Skeletal muscle satellite cell (primary cell): ENCODE data around the gene SEZ6L.

Experiments used
- H3K27me3 ChIP-seq: 2 replicates; pipeline ENCODE4 v1.7.0; 2013; ENCODE audit warnings: low read length; ENCODE audit not compliant: control insufficient read depth, insufficient read depth
- H3K36me3 ChIP-seq: 2 replicates; pipeline ENCODE4 v1.7.0; 2013; ENCODE audit warnings: mild to moderate bottlenecking, control low read depth, low read length; ENCODE audit not compliant: insufficient read depth
- H3K4me1 ChIP-seq: 2 replicates; pipeline ENCODE4 v1.7.0; 2013; ENCODE audit warnings: low read length; ENCODE audit not compliant: control insufficient read depth, insufficient read depth
- H3K4me2 ChIP-seq: 2 replicates; pipeline ENCODE4 v1.7.0; 2013; ENCODE audit warnings: mild to moderate bottlenecking, low read length
- H3K4me3 ChIP-seq: 2 replicates; pipeline ENCODE4 v1.7.0; 2013; ENCODE audit warnings: low read length
- H3K9ac ChIP-seq: 2 replicates; pipeline ENCODE4 v1.7.0; 2013; ENCODE audit warnings: mild to moderate bottlenecking, low read depth, low read length, moderate library complexity
- H3K9me3 ChIP-seq: replicated peaks from 2 replicates; pipeline ENCODE4 v1.7.0; 2013; ENCODE audit warnings: mild to moderate bottlenecking, control low read depth, low read length

Gene SEZ6L

DNA sequence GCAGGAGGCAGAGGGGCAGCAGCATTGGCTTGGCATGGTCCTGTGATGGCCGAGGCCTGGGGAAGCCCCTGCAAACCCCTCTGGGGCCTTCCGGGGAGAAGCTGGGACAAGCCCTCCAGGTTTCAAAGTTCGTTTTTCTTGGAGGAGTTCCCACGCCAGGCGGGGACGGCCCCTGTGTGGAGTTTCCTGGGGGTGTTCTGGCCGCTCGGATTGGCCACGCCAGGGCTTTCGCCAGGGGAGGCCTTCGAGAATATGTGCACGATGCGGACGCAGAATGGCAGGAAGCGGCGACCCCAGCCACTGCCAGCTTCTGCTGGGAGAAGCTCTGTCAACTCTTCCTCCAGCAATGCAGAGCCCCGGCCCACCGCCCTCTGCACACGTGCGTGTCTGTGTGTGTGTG lies 157.5 kb downstream of the SEZ6L start:
- H3K4me2 ChIP-seq = no peak overlapping the region
- H3K36me3 ChIP-seq = no peaks in the 10 kb centered on the region
- H3K9ac ChIP-seq = no peak overlapping the region
- H3K4me1 ChIP-seq = peaks cover 18% of the 10 kb centered on the region
- no peak overlapping the region for H3K4me3 ChIP-seq
- H3K9me3 ChIP-seq = no peaks in the 10 kb centered on the region
- H3K27me3 ChIP-seq = peaks cover 35% of the 10 kb centered on the region

DNA sequence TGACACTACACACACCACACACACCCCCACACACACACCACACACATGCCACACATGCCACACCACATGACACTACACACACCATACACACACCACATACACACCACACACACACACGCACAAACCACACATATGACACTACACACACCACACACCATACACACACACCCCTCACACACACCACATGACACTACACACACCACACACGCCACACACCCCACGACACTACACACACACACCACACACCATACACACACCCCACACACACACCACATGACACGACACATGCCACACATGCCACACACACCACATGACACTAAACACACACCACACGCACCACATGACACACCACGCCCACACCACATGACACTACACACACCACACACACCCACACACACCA lies 158.0 kb downstream of the SEZ6L start:
- H3K27me3 ChIP-seq = peaks cover 35% of the 10 kb centered on the region
- no peaks in the 10 kb centered on the region for H3K36me3 ChIP-seq
- no peak overlapping the region for H3K9ac ChIP-seq

GRCh38 chr22:26328221-26328620 lies 159.0 kb downstream of the SEZ6L start:
- Histone ChIP-seq H3K4me3 (no peak overlapping the region), H3K9me3 (no peaks in the 10 kb centered on the region), H3K27me3 (peaks cover 41% of the 10 kb centered on the region), H3K4me1 (peaks cover 5% of the 10 kb centered on the region), H3K9ac (no peak overlapping the region), H3K4me2 (no peak overlapping the region), H3K36me3 (no peaks in the 10 kb centered on the region)

More for the DNA sequence above, 158.0 kb downstream of the SEZ6L start:
- H3K9me3 ChIP-seq = no peaks in the 10 kb centered on the region
- peaks cover 13% of the 10 kb centered on the region for H3K4me1 ChIP-seq
- no peak overlapping the region for H3K4me3 ChIP-seq
- H3K4me2 ChIP-seq = no peak overlapping the region

DNA sequence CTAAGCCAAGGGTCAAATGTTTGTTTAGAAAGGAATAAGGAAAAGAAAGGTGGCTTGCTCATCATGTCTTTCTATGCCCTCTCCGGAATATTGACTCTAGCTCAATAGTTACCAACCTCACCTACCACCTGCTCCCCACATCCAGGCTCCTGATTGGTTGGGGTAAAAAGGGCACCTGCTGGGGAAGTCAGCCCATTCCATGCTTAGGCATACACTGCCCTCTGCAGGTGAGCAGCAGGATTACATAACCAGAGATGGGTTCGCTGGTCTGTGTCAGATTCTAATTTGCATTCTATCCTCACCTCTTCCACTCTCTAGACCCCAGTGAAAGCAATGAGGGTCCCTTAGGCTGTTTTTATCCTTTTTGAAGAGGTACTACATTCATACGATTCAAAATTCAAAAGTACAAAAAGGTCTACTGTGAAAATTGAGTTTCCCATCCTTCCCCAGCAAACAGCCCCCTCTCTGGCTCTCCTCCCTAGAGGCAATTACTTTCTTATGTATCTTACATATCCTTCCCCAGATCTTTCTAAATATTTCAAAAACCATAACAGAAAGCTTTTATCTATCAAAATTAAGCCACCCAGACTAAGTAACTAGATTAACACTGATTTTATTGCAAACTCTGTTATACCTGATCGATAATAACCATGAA lies 161.8 kb downstream of the SEZ6L start:
- Histone ChIP-seq H3K27me3 (peaks cover 59% of the 10 kb centered on the region), H3K4me2 (no peak overlapping the region), H3K4me3 (no peak overlapping the region), H3K36me3 (no peaks in the 10 kb centered on the region), H3K9ac (no peak overlapping the region), H3K9me3 (no peaks in the 10 kb centered on the region), H3K4me1 (no peaks in the 10 kb centered on the region)

GRCh38 chr22:26333088-26333800 lies 164.0 kb downstream of the SEZ6L start:
- H3K27me3 ChIP-seq = peaks cover 70% of the 10 kb centered on the region
- no peaks in the 10 kb centered on the region for H3K4me1 ChIP-seq
- no peak overlapping the region for H3K4me3 ChIP-seq
- H3K9ac ChIP-seq = no peak overlapping the region
- H3K4me2 ChIP-seq = no peak overlapping the region
- no peaks in the 10 kb centered on the region for H3K9me3 ChIP-seq
- H3K36me3 ChIP-seq = no peaks in the 10 kb centered on the region

- H3K9ac ChIP-seq = no peak overlapping the region
- H3K4me2 ChIP-seq = no peak overlapping the region
- no peaks in the 10 kb centered on the region for H3K36me3 ChIP-seq
- peaks cover 65% of the 10 kb centered on the region for H3K27me3 ChIP-seq
- no peaks in the 10 kb centered on the region for H3K4me1 ChIP-seq
- H3K9me3 ChIP-seq = no peaks in the 10 kb centered on the region
- no peak overlapping the region for H3K4me3 ChIP-seq
These were observed 165.0 kb downstream of the SEZ6L start for GRCh38 chr22:26334232-26334631.

- H3K9ac ChIP-seq = no peak overlapping the region
- no peaks in the 10 kb centered on the region for H3K4me1 ChIP-seq
- no peaks in the 10 kb centered on the region for H3K9me3 ChIP-seq
- H3K4me3 ChIP-seq = no peak overlapping the region
- H3K36me3 ChIP-seq = no peaks in the 10 kb centered on the region
- no peak overlapping the region for H3K4me2 ChIP-seq
- H3K27me3 ChIP-seq = peaks cover 82% of the 10 kb centered on the region
These were observed 167.5 kb downstream of the SEZ6L start for GRCh38 chr22:26336773-26337172.

DNA sequence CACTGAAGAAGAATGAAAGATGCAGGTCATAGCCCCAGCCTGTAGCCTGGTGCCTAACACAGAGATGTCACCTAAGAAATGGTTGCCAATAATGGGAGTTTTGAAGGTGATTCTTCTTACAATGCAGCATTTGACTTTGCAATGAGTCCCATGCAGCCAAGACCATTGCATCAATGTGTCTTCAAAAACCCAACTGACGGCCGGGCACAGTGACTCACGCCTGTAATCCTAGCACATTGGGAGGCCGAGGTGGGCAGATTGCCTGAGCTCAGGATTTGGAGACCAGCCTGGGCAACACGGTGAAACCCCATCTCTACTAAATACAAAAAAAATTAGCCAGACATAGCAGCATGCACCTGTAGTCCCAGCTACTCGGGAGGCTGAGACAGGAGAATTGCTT lies 170.5 kb downstream of the SEZ6L start:
- no peak overlapping the region for H3K9ac ChIP-seq
- H3K4me1 ChIP-seq = no peaks in the 10 kb centered on the region
- no peaks in the 10 kb centered on the region for H3K36me3 ChIP-seq
- H3K27me3 ChIP-seq = peaks cover 82% of the 10 kb centered on the region
- H3K4me3 ChIP-seq = no peak overlapping the region
- no peak overlapping the region for H3K4me2 ChIP-seq
- no peaks in the 10 kb centered on the region for H3K9me3 ChIP-seq

DNA sequence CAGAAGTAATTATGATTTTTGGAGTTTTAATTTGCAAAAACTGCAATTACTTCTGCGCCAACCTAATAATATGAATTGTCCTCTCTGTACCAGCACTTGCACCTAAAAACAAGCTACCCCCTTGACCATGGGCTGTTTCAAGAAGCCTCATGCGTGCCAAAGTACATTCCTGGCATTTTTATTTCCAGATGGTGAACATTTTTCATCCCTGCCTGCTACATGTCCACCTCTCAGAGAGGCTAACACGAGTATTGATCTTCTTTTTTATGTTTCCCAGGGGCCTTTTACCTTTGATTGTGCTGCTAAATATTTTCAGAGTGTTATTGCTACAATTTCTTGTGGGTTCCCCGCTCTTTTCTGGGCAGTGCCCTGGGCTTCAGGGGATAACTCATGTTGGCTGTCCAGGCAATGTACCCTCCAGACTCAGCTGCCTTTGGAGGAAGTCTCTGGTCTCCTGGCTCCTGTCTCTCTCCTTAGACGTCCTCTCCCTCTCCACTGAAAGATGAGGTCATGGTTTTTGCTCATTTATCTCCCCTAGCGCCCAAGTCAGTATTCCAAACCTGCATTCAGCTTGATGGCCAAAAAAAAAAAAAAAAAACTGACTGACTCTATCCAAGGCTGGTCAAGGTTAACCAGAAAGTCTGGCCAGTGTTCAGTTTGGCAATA lies 173.6 kb downstream of the SEZ6L start:
- H3K4me2 ChIP-seq = no peak overlapping the region
- H3K4me1 ChIP-seq = no peaks in the 10 kb centered on the region
- H3K9me3 ChIP-seq = no peaks in the 10 kb centered on the region
- no peak overlapping the region for H3K4me3 ChIP-seq
- H3K9ac ChIP-seq = no peak overlapping the region
- H3K27me3 ChIP-seq = peaks cover 60% of the 10 kb centered on the region
- no peaks in the 10 kb centered on the region for H3K36me3 ChIP-seq

- H3K4me3 ChIP-seq = no peak overlapping the region
- no peaks in the 10 kb centered on the region for H3K9me3 ChIP-seq
- no peak overlapping the region for H3K9ac ChIP-seq
- no peak overlapping the region for H3K4me2 ChIP-seq
- H3K4me1 ChIP-seq = no peaks in the 10 kb centered on the region
- H3K27me3 ChIP-seq = peaks cover 43% of the 10 kb centered on the region
- no peaks in the 10 kb centered on the region for H3K36me3 ChIP-seq
These were observed 176.2 kb downstream of the SEZ6L start for GRCh38 chr22:26345496-26345895.

DNA sequence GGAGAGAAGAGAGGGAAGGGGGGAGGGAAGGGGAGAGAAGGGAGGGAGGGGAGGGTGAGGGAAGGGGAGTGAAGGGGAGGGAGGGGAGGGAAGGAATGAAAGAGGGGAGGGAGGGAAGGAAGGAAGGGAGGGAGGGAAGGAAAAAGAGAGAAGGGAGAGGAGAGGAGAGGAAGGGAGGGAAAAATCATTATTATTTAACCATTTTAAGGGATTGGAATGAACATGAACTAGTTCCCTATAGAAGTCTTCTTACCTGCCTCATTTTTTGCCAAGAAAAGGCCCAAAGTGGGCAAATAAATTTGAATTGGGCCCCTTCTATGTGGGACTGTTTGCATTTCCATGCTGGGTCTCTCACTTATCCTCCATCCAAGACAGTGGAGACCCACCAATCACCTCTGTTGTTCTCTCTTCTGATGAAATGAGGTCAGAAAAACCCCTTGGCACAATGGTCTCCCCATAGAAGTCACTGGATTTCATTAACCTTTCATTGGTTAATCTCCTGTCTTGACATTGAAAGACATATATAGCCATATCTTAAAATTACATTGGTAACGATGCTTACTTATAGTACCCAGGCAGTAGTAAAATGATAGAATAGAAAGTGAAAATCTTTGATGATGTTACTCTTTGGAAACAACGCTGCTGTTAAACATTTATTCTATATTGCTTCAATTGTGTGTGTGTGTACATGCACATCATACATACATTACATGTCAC lies 179.7 kb downstream of the SEZ6L start:
- Histone ChIP-seq H3K4me2 (no peak overlapping the region), H3K9me3 (no peaks in the 10 kb centered on the region), H3K27me3 (peaks cover 36% of the 10 kb centered on the region), H3K9ac (no peak overlapping the region), H3K36me3 (no peaks in the 10 kb centered on the region), H3K4me3 (no peak overlapping the region), H3K4me1 (no peaks in the 10 kb centered on the region)
